GM23338 (cell line): ENCODE measurements around the gene YWHAH. TPM values are rescaled to one million over a fixed set of nuclear protein-coding genes. Genes with fewer than 3 reads are reported as not detected.

ENCODE experiments used
- ATAC-seq: fragments of 200-7000 bp; cut with Tn5 transposase; 3 replicates; pipeline ENCODE4 v1.9.1; 2020
- DNase-seq: peaks from one replicate; pipeline ENCODE4 v3.0.0-alpha.2; 2015; ENCODE audit warnings: low spot score
- H2AFZ ChIP-seq: fragments of 200-600 bp; sonication (generic); 2 replicates; pipeline ENCODE4 v1.8.0; 2016; ENCODE audit warnings: antibody characterized with exemption, mild to moderate bottlenecking, moderate library complexity
- H3F3A ChIP-seq: fragments of 200-600 bp; sonication (generic); replicated peaks from 2 replicates; pipeline ENCODE4 v1.8.0; 2017; ENCODE audit warnings: antibody characterized with exemption, mixed run types, low read depth
- H3K27ac ChIP-seq: fragments of 200-600 bp; sonication (generic); 2 replicates; pipeline ENCODE4 v1.6.1; 2016; ENCODE audit warnings: low read depth
- H3K27me3 ChIP-seq: fragments of 200-600 bp; sonication (generic); 2 replicates; pipeline ENCODE4 v1.8.0; 2016; ENCODE audit warnings: mild to moderate bottlenecking, mixed run types, moderate library complexity; ENCODE audit not compliant: insufficient read depth
- H3K36me3 ChIP-seq: fragments of 200-600 bp; sonication (generic); 2 replicates; pipeline ENCODE4 v1.8.0; 2016; ENCODE audit warnings: mild to moderate bottlenecking; ENCODE audit not compliant: insufficient read depth
- H3K4me1 ChIP-seq: fragments of 200-600 bp; sonication (generic); 2 replicates; pipeline ENCODE4 v1.8.0; 2016; ENCODE audit warnings: mild to moderate bottlenecking, moderate library complexity; ENCODE audit not compliant: insufficient read depth
- H3K4me2 ChIP-seq: fragments of 200-600 bp; sonication (generic); 2 replicates; pipeline ENCODE4 v1.7.1; 2017; ENCODE audit warnings: mixed run types
- H3K4me3 ChIP-seq: fragments of 200-600 bp; sonication (generic); 2 replicates; pipeline ENCODE4 v1.6.1; 2016; ENCODE audit warnings: mixed run types
- H3K79me2 ChIP-seq: fragments of 200-600 bp; sonication (generic); replicated peaks from 2 replicates; pipeline ENCODE4 v1.8.0; 2017; ENCODE audit warnings: mild to moderate bottlenecking; ENCODE audit not compliant: insufficient read depth
- H3K9me2 ChIP-seq: fragments of 200-600 bp; sonication (generic); 2 replicates; pipeline ENCODE4 v1.8.0; 2017; ENCODE audit not compliant: insufficient read depth
- H4K20me1 ChIP-seq: fragments of 200-600 bp; sonication (generic); replicated peaks from 2 replicates; pipeline ENCODE4 v1.8.0; 2017; ENCODE audit warnings: mild to moderate bottlenecking; ENCODE audit not compliant: insufficient read depth
- H3K27ac Mint-ChIP-seq: 2 replicates; pipeline ENCODE4 v1.8.0; 2020; ENCODE audit warnings: inconsistent platforms, mild to moderate bottlenecking, moderate library complexity, mixed read lengths
- H3K27me3 Mint-ChIP-seq: 3 replicates; pipeline ENCODE4 v1.8.0; 2022; ENCODE audit warnings: low read depth, mild to moderate bottlenecking, moderate library complexity, mixed read lengths, inconsistent platforms; ENCODE audit not compliant: insufficient read depth, poor library complexity
- H3K36me3 Mint-ChIP-seq: 3 replicates; pipeline ENCODE4 v1.8.0; 2021; ENCODE audit warnings: low read depth, mild to moderate bottlenecking, inconsistent platforms, moderate library complexity, mixed read lengths
- H3K4me1 Mint-ChIP-seq: 3 replicates; pipeline ENCODE4 v1.8.0; 2020; ENCODE audit warnings: mild to moderate bottlenecking, inconsistent platforms, mixed read lengths
- H3K4me3 Mint-ChIP-seq: 3 replicates; pipeline ENCODE4 v1.8.0; 2021; ENCODE audit warnings: moderate library complexity, mild to moderate bottlenecking, inconsistent platforms, mixed read lengths
- H3K9me3 Mint-ChIP-seq: 3 replicates; pipeline ENCODE4 v1.8.0; 2020; ENCODE audit warnings: moderate library complexity, mild to moderate bottlenecking, inconsistent platforms, mixed read lengths
- CREB1 ChIP-seq: fragments of 250-450 bp; sonication (Bioruptor Pico); IDR thresholded peaks from 2 replicates; pipeline ENCODE4 v1.5.0; 2020; ENCODE audit warnings: low read depth, mild to moderate bottlenecking, moderate library complexity
- ETS1 ChIP-seq: IDR thresholded peaks from 2 replicates; pipeline ENCODE4 v1.6.1; 2016; ENCODE audit warnings: antibody characterized with exemption
- JUNB ChIP-seq: IDR thresholded peaks from one replicate; pipeline ENCODE4 v1.6.1; 2016; ENCODE audit warnings: antibody characterized with exemption; ENCODE audit not compliant: unreplicated experiment
- NANOG ChIP-seq: IDR thresholded peaks from 2 replicates; pipeline ENCODE4 v1.6.1; 2016; ENCODE audit warnings: antibody characterized with exemption, borderline replicate concordance
- polyA plus RNA-seq: library from polyadenylated mRNA; unstranded; fragments of >200 nt; fragmentation: Nextera tagmentation; extraction: Ambion mirVana; gene quantifications from 2 replicates; pipeline ENCODE4 v1.2.1, GENCODE V29; 2016
- total RNA-seq: library from RNA; depleted of rRNA; stranded (reverse); fragments of >200 nt; shearing (Covaris generic); gene quantifications from 2 replicates; pipeline ENCODE4 v1.2.3, GENCODE V29; 2014
- TF ChIP-seq, protein P1 (sequence below): IDR thresholded peaks from one replicate; pipeline ENCODE4 v1.6.1; 2018; ENCODE audit warnings: antibody characterized with exemption; ENCODE audit not compliant: unreplicated experiment
- TF ChIP-seq, protein P2 (sequence below): fragments of 250-450 bp; sonication (Bioruptor Pico); IDR thresholded peaks from 2 replicates; pipeline ENCODE4 v1.5.0; 2020; ENCODE audit warnings: mild to moderate bottlenecking, moderate library complexity

YWHAH gene
- total and polyA plus RNA-seq, 2 experiments from 2014 or later = 277 to 283 TPM

- no peaks in the 10 kb centered on the region; the same call in 2 of the 3 replicates for H3K9me3 Mint-ChIP-seq
- Histone ChIP-seq H3K36me3 (no peaks in the 10 kb centered on the region), H3K4me2 (no peak overlapping the region), H3F3A (no peaks in the 10 kb centered on the region), H3K79me2 (no peaks in the 10 kb centered on the region), H4K20me1 (no peaks in the 10 kb centered on the region), H3K4me3 (no peak overlapping the region), H3K9me2 (no peaks in the 10 kb centered on the region), H3K27me3 (0 out of 2 replicates have a peak, but pooled peaks cover 3% of the 10 kb centered on the region), H2AFZ (no peak overlapping the region), H3K27ac (no peak overlapping the region), H3K4me1 (no peaks in the 10 kb centered on the region)
- H3K27ac Mint-ChIP-seq = no peak overlapping the region
- ATAC-seq (no peak), DNase-seq (no peak)
- TF ChIP-seq CREB1 (CRISPR knock-in tag) (no peak), ETS1 (no peak), JUNB (no peak), NANOG (no peak)
- TF ChIP-seq, protein P1, sequence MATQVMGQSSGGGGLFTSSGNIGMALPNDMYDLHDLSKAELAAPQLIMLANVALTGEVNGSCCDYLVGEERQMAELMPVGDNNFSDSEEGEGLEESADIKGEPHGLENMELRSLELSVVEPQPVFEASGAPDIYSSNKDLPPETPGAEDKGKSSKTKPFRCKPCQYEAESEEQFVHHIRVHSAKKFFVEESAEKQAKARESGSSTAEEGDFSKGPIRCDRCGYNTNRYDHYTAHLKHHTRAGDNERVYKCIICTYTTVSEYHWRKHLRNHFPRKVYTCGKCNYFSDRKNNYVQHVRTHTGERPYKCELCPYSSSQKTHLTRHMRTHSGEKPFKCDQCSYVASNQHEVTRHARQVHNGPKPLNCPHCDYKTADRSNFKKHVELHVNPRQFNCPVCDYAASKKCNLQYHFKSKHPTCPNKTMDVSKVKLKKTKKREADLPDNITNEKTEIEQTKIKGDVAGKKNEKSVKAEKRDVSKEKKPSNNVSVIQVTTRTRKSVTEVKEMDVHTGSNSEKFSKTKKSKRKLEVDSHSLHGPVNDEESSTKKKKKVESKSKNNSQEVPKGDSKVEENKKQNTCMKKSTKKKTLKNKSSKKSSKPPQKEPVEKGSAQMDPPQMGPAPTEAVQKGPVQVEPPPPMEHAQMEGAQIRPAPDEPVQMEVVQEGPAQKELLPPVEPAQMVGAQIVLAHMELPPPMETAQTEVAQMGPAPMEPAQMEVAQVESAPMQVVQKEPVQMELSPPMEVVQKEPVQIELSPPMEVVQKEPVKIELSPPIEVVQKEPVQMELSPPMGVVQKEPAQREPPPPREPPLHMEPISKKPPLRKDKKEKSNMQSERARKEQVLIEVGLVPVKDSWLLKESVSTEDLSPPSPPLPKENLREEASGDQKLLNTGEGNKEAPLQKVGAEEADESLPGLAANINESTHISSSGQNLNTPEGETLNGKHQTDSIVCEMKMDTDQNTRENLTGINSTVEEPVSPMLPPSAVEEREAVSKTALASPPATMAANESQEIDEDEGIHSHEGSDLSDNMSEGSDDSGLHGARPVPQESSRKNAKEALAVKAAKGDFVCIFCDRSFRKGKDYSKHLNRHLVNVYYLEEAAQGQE = no peak
- TF ChIP-seq, protein P2, sequence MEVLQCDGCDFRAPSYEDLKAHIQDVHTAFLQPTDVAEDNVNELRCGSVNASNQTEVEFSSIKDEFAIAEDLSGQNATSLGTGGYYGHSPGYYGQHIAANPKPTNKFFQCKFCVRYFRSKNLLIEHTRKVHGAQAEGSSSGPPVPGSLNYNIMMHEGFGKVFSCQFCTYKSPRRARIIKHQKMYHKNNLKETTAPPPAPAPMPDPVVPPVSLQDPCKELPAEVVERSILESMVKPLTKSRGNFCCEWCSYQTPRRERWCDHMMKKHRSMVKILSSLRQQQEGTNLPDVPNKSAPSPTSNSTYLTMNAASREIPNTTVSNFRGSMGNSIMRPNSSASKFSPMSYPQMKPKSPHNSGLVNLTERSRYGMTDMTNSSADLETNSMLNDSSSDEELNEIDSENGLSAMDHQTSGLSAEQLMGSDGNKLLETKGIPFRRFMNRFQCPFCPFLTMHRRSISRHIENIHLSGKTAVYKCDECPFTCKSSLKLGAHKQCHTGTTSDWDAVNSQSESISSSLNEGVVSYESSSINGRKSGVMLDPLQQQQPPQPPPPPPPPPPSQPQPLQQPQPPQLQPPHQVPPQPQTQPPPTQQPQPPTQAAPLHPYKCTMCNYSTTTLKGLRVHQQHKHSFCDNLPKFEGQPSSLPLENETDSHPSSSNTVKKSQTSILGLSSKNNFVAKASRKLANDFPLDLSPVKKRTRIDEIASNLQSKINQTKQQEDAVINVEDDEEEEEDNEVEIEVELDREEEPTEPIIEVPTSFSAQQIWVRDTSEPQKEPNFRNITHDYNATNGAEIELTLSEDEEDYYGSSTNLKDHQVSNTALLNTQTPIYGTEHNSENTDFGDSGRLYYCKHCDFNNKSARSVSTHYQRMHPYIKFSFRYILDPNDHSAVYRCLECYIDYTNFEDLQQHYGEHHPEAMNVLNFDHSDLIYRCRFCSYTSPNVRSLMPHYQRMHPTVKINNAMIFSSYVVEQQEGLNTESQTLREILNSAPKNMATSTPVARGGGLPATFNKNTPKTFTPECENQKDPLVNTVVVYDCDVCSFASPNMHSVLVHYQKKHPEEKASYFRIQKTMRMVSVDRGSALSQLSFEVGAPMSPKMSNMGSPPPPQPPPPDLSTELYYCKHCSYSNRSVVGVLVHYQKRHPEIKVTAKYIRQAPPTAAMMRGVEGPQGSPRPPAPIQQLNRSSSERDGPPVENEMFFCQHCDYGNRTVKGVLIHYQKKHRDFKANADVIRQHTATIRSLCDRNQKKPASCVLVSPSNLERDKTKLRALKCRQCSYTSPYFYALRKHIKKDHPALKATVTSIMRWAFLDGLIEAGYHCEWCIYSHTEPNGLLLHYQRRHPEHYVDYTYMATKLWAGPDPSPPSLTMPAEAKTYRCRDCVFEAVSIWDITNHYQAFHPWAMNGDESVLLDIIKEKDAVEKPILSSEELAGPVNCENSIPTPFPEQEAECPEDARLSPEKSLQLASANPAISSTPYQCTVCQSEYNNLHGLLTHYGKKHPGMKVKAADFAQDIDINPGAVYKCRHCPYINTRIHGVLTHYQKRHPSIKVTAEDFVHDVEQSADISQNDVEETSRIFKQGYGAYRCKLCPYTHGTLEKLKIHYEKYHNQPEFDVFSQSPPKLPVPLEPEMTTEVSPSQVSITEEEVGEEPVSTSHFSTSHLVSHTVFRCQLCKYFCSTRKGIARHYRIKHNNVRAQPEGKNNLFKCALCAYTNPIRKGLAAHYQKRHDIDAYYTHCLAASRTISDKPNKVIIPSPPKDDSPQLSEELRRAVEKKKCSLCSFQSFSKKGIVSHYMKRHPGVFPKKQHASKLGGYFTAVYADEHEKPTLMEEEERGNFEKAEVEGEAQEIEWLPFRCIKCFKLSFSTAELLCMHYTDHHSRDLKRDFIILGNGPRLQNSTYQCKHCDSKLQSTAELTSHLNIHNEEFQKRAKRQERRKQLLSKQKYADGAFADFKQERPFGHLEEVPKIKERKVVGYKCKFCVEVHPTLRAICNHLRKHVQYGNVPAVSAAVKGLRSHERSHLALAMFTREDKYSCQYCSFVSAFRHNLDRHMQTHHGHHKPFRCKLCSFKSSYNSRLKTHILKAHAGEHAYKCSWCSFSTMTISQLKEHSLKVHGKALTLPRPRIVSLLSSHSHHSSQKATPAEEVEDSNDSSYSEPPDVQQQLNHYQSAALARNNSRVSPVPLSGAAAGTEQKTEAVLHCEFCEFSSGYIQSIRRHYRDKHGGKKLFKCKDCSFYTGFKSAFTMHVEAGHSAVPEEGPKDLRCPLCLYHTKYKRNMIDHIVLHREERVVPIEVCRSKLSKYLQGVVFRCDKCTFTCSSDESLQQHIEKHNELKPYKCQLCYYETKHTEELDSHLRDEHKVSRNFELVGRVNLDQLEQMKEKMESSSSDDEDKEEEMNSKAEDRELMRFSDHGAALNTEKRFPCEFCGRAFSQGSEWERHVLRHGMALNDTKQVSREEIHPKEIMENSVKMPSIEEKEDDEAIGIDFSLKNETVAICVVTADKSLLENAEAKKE (CRISPR knock-in tag) = no peak
- H3K4me3 Mint-ChIP-seq = no peak overlapping the region
- no peaks in the 10 kb centered on the region; the same call in 2 of the 3 replicates for H3K4me1 Mint-ChIP-seq
- H3K27me3 Mint-ChIP-seq = peaks cover 17% of the 10 kb centered on the region
- H3K36me3 Mint-ChIP-seq = no peaks in the 10 kb centered on the region
Observed at GRCh38 chr22:31972180-31972579, 27.8 kb downstream of the YWHAH start.
